Endothelial cell (in vitro differentiated cells): Measurements from ENCODE around the gene GPR135. TPM values are rescaled to one million over a fixed set of nuclear protein-coding genes. Genes with fewer than 3 reads are reported as not detected.
"Not testable (repeated sequence)": the region's sequence is repeated elsewhere in the genome, so short reads cannot be mapped to it uniquely, and the experiment has no call there.

Source experiments
- DNase-seq: peaks from one replicate; pipeline ENCODE4 v3.0.0; 2021; ENCODE audit warnings: low spot score
- H3K27ac Mint-ChIP-seq: one replicate; pipeline ENCODE4 v1.8.0; 2021; ENCODE audit warnings: mixed read lengths, inconsistent platforms; ENCODE audit not compliant: unreplicated experiment
- H3K27me3 Mint-ChIP-seq: one replicate; pipeline ENCODE4 v1.8.0; 2021; ENCODE audit warnings: mild to moderate bottlenecking, moderate library complexity, mixed read lengths, inconsistent platforms; ENCODE audit not compliant: unreplicated experiment
- H3K36me3 Mint-ChIP-seq: one replicate; pipeline ENCODE4 v1.8.0; 2021; ENCODE audit warnings: mild to moderate bottlenecking, low read depth, mixed read lengths, inconsistent platforms; ENCODE audit not compliant: unreplicated experiment
- H3K4me1 Mint-ChIP-seq: one replicate; pipeline ENCODE4 v1.8.0; 2021; ENCODE audit warnings: mild to moderate bottlenecking, mixed read lengths, inconsistent platforms; ENCODE audit not compliant: unreplicated experiment
- H3K4me3 Mint-ChIP-seq: one replicate; pipeline ENCODE4 v1.8.0; 2021; ENCODE audit warnings: mild to moderate bottlenecking, mixed read lengths, inconsistent platforms; ENCODE audit not compliant: unreplicated experiment
- H3K9me3 Mint-ChIP-seq: one replicate; pipeline ENCODE4 v1.8.0; 2021; ENCODE audit warnings: mixed read lengths, inconsistent platforms; ENCODE audit not compliant: unreplicated experiment
- CTCF ChIP-seq: fragments of 200-600 bp; sonication (generic); IDR thresholded peaks from one replicate; pipeline ENCODE4 v1.5.0; 2021; ENCODE audit warnings: antibody characterized with exemption; ENCODE audit not compliant: unreplicated experiment
- total RNA-seq: library from RNA; stranded (reverse); fragmentation: NEBNext Ultra II Directional; extraction: Animal tissue kit (Norgen Biotek cat#: 25700); gene quantifications from one replicate; pipeline ENCODE4 v1.2.1, GENCODE V29; 2021; ENCODE audit not compliant: unreplicated experiment

Gene GPR135
- total RNA-seq, 1 donor from 2014 or later, result 1.5 TPM

GRCh38 chr14:59450716-59451115 lies 14.5 kb downstream of the GPR135 start:
- Mint-ChIP-seq H3K9me3 (no peaks in the 10 kb centered on the region), H3K36me3 (no peaks in the 10 kb centered on the region), H3K27ac (no peak overlapping the region), H3K4me3 (no peak overlapping the region), H3K4me1 (no peaks in the 10 kb centered on the region), H3K27me3 (peaks cover 3% of the 10 kb centered on the region)
- DNase-seq, result no peak
- TF ChIP-seq CTCF, result no peak

GRCh38 chr14:59448673-59449072 lies 16.5 kb downstream of the GPR135 start:
- DNase-seq, H3K36me3 Mint-ChIP-seq, H3K9me3 Mint-ChIP-seq, H3K27ac Mint-ChIP-seq, H3K4me1 Mint-ChIP-seq, H3K27me3 Mint-ChIP-seq, H3K4me3 Mint-ChIP-seq: not testable (repeated sequence)

- no peak for TF ChIP-seq CTCF
- no peaks in the 10 kb centered on the region for H3K9me3 Mint-ChIP-seq
- no peaks in the 10 kb centered on the region for H3K36me3 Mint-ChIP-seq
- H3K27me3 Mint-ChIP-seq, result no peaks in the 10 kb centered on the region
- no peaks in the 10 kb centered on the region for H3K4me1 Mint-ChIP-seq
- no peak overlapping the region for H3K4me3 Mint-ChIP-seq
- H3K27ac Mint-ChIP-seq, result no peak overlapping the region
- DNase-seq, result no peak
Observed at GRCh38 chr14:59439256-59439965, 25.8 kb downstream of the GPR135 start.

GRCh38 chr14:59438195-59438647 lies 27.0 kb downstream of the GPR135 start:
- Mint-ChIP-seq H3K27me3 (no peaks in the 10 kb centered on the region), H3K4me3 (no peak overlapping the region), H3K4me1 (no peaks in the 10 kb centered on the region), H3K27ac (no peak overlapping the region), H3K36me3 (no peaks in the 10 kb centered on the region), H3K9me3 (no peaks in the 10 kb centered on the region)
- DNase-seq, result no peak
- TF ChIP-seq CTCF, result no peak

- Mint-ChIP-seq H3K4me3 (no peak overlapping the region), H3K9me3 (no peaks in the 10 kb centered on the region), H3K36me3 (no peaks in the 10 kb centered on the region)
Observed at GRCh38 chr14:59435987-59436386, 29.2 kb downstream of the GPR135 start.

More at GRCh38 chr14:59435987-59436386, 29.2 kb downstream of the GPR135 start:
- H3K27ac Mint-ChIP-seq, result no peak overlapping the region
- H3K4me1 Mint-ChIP-seq, result no peaks in the 10 kb centered on the region
- DNase-seq, result no peak
- H3K27me3 Mint-ChIP-seq, result no peaks in the 10 kb centered on the region
- no peak for TF ChIP-seq CTCF
